ENCODE data around the gene ADISSP. TPM values are rescaled to one million over a fixed set of nuclear protein-coding genes. Genes with fewer than 3 reads are reported as not detected.
A peak's percentile ranks its signal among the peaks of the same experiment; 100 is the strongest.

ADISSP gene
- total RNA-seq, 1 donor from 2014 or later = 43.2 TPM

GRCh38 chr20:3763671-3764601 is 3.6 kb downstream of the ADISSP start:
- Mint-ChIP-seq H3K27ac (ENCODE audit: unreplicated experiment) (no peak overlapping the region), H3K4me3 (ENCODE audit: unreplicated experiment) (peak overlapping the region; percentile 41), H3K36me3 (ENCODE audit: low read depth, unreplicated experiment) (no peaks in the 10 kb centered on the region), H3K27me3 (ENCODE audit: low read depth, unreplicated experiment) (peaks cover 2% of the 10 kb centered on the region), H3K4me1 (ENCODE audit: low read depth, unreplicated experiment) (peaks cover 3% of the 10 kb centered on the region), H3K9me3 (ENCODE audit: unreplicated experiment) (no peaks in the 10 kb centered on the region)
- no peaks in the 10 kb centered on the region for H3K9me3 ChIP-seq (ENCODE audit: insufficient read depth, low read depth, low read length)
- H4K20me1 ChIP-seq (ENCODE audit: insufficient read depth, low read length) = peaks cover 22% of the 10 kb centered on the region
- no peak for TF ChIP-seq CTCF (IDR thresholded peaks at IDR 0.05; ENCODE audit: insufficient read depth, low read depth, low read length)
- TF ChIP-seq EZH2 (IDR thresholded peaks at IDR 0.05; ENCODE audit: insufficient read depth, low read length) = no peak
- H3K4me2 ChIP-seq (ENCODE audit: low read length) = no peak overlapping the region
- DNase-seq (ENCODE audit: low read depth) = no peak
- no peak for FAIRE-seq
- H3K79me2 ChIP-seq (ENCODE audit: insufficient read depth, low read length) = peaks cover 50% of the 10 kb centered on the region
- H2AFZ ChIP-seq (ENCODE audit: low read depth, low read length) = no peak overlapping the region
- peaks cover 27% of the 10 kb centered on the region for H3K4me1 ChIP-seq (ENCODE audit: insufficient read depth, low read length)
- no peaks in the 10 kb centered on the region for H3K27me3 ChIP-seq (ENCODE audit: insufficient read depth, low read length)
- H3K36me3 ChIP-seq (ENCODE audit: insufficient read depth, low read length) = peaks cover 3% of the 10 kb centered on the region
- no peak overlapping the region for H3K4me3 ChIP-seq (ENCODE audit: insufficient read depth, low read depth, low read length)
- H3K9ac ChIP-seq (ENCODE audit: low read length) = no peak overlapping the region
- no peak overlapping the region for H3K27ac ChIP-seq (ENCODE audit: low read depth, low read length)

- no peaks in the 10 kb centered on the region for H3K27me3 Mint-ChIP-seq (ENCODE audit: low read depth, unreplicated experiment)
- no peak overlapping the region for H3K4me3 Mint-ChIP-seq (ENCODE audit: unreplicated experiment)
- H3K4me2 ChIP-seq (ENCODE audit: low read length) = no peak overlapping the region
- H3K4me1 ChIP-seq (ENCODE audit: insufficient read depth, low read length) = no peaks in the 10 kb centered on the region
- peaks cover 3% of the 10 kb centered on the region for H3K36me3 ChIP-seq (ENCODE audit: insufficient read depth, low read length)
- DNase-seq (ENCODE audit: low read depth) (no peak), FAIRE-seq (no peak)
- H3K9me3 ChIP-seq (ENCODE audit: insufficient read depth, low read depth, low read length) = no peaks in the 10 kb centered on the region
- H3K4me3 ChIP-seq (ENCODE audit: insufficient read depth, low read depth, low read length) = no peak overlapping the region
- no peak overlapping the region for H3K27ac ChIP-seq (ENCODE audit: low read depth, low read length)
- H3K79me2 ChIP-seq (ENCODE audit: insufficient read depth, low read length) = peaks cover 34% of the 10 kb centered on the region
- H3K27ac Mint-ChIP-seq (ENCODE audit: unreplicated experiment) = no peak overlapping the region
- H2AFZ ChIP-seq (ENCODE audit: low read depth, low read length) = no peak overlapping the region
- H4K20me1 ChIP-seq (ENCODE audit: insufficient read depth, low read length) = peaks cover 22% of the 10 kb centered on the region
- no peaks in the 10 kb centered on the region for H3K9me3 Mint-ChIP-seq (ENCODE audit: unreplicated experiment)
- no peaks in the 10 kb centered on the region for H3K4me1 Mint-ChIP-seq (ENCODE audit: low read depth, unreplicated experiment)
- no peaks in the 10 kb centered on the region for H3K27me3 ChIP-seq (ENCODE audit: insufficient read depth, low read length)
- H3K9ac ChIP-seq (ENCODE audit: low read length) = no peak overlapping the region
- TF ChIP-seq EZH2 (IDR thresholded peaks at IDR 0.05; ENCODE audit: insufficient read depth, low read length) (no peak), CTCF (IDR thresholded peaks at IDR 0.05; ENCODE audit: insufficient read depth, low read depth, low read length) (no peak)
- peaks cover 6% of the 10 kb centered on the region for H3K36me3 Mint-ChIP-seq (ENCODE audit: low read depth, unreplicated experiment)
Measured at GRCh38 chr20:3760655-3761348, 6.8 kb downstream of the ADISSP start.
